ENCODE data around the gene GIT1.

GIT1 gene

DNA sequence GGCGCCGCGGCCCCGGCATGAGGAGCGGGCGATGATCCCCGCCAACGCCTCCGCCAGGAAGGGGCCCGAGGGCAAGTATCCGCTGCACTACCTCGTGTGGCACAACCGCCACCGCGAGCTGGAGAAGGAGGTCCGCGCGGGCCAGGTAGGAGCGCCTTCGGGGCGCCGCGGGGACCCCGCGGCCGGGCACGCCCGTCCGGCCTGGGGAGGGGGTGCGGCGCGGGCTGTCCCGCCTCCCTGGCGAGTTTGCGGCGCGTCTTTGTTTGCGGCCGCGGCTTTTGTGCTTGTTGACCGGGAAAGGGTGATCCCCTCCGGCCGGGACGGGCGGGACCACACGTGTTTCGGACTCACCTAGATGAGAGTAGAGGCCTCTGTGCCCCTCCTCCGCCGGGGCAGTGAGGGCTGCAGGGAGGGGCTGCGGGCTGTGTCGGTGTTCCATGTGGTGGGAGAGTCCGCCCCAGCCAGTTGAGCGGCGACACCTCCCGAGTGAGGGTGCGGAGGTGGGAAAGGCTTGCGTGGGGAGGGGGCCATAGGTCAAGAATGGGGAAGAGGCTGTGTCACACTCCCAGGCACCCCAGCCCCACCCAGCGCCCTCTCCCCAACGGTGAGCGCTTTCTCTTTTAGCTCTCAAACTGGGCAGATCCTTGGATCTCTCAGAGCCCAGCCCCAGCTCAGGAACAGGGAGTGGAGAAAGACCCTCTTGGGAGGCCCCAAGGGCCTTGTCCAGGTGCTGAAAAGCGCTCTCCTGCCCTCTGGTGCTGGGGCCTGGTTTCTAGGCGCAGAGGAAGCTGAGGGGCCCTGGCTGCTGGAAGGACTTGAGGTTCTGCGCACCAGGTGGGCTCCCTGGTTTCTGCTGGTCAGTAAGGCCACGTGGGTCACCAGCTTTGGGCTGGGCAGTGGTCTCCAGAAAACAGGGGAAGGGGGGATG, 4.4 kb upstream of the GIT1 start:
- peak overlapping the region; percentile 57 to 61 for H3K4me3 ChIP-seq (replicated peaks in 1 of 2; ENCODE audit: low read depth in 2 of 2, low read length in 2 of 2)
- no peak for DNase-seq (ENCODE audit: low read depth in 2 of 2)
- TF ChIP-seq, protein P1, sequence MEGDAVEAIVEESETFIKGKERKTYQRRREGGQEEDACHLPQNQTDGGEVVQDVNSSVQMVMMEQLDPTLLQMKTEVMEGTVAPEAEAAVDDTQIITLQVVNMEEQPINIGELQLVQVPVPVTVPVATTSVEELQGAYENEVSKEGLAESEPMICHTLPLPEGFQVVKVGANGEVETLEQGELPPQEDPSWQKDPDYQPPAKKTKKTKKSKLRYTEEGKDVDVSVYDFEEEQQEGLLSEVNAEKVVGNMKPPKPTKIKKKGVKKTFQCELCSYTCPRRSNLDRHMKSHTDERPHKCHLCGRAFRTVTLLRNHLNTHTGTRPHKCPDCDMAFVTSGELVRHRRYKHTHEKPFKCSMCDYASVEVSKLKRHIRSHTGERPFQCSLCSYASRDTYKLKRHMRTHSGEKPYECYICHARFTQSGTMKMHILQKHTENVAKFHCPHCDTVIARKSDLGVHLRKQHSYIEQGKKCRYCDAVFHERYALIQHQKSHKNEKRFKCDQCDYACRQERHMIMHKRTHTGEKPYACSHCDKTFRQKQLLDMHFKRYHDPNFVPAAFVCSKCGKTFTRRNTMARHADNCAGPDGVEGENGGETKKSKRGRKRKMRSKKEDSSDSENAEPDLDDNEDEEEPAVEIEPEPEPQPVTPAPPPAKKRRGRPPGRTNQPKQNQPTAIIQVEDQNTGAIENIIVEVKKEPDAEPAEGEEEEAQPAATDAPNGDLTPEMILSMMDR (IDR thresholded peaks at IDR 0.05; ENCODE audit: low read depth, low read length), result no peak

DNA sequence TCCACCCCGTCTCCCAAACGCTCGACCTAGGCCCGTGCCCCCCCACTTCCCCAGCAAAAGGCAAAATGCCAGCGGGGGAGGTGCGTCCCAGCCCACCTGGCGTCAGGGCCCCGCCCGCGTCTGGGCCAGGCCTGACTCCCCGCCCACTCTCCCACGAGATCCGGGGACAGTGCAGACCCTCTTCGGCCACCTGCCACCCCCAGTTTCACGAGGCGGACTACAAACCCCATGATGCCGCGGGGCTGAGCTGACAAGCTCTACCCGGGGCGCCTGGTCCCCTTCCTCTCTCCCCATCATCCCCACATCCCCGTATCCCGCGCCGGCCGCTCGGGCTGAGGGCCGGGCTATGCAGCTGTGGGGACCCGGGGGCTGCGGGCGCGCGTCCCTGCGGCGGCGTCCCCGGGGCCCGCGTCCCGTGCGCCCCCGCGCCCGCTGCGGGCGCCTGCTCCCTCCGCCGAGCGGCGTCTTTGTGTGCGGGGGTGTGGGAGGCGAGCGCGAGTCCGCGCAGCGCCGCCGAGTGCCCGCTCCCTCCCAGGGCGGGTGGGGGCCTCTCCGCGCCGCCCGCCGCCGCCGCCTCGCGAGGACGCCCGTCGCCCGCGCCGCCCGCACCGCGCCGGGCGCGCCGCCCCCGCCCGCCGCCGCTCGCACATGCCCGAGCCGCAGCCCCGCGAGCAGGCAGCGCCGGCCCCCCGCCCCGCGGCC, 3.6 kb upstream of the GIT1 start, which contains the start of gene ANKRD13B:
ANKRD13B (plus strand) TSS at position 283 of the 702 bp plus-strand sequence. CDS start 490 bp downstream, outside the sequence.
- TF ChIP-seq, protein P1 (IDR thresholded peaks at IDR 0.05; ENCODE audit: low read depth, low read length), result no peak
- no peak for DNase-seq (ENCODE audit: low read depth in 2 of 2)
- peak within 1 kb of the TSS; percentile 61 to 69 for H3K4me3 ChIP-seq (replicated peaks in 1 of 2; ENCODE audit: low read depth in 2 of 2, low read length in 2 of 2)

DNA sequence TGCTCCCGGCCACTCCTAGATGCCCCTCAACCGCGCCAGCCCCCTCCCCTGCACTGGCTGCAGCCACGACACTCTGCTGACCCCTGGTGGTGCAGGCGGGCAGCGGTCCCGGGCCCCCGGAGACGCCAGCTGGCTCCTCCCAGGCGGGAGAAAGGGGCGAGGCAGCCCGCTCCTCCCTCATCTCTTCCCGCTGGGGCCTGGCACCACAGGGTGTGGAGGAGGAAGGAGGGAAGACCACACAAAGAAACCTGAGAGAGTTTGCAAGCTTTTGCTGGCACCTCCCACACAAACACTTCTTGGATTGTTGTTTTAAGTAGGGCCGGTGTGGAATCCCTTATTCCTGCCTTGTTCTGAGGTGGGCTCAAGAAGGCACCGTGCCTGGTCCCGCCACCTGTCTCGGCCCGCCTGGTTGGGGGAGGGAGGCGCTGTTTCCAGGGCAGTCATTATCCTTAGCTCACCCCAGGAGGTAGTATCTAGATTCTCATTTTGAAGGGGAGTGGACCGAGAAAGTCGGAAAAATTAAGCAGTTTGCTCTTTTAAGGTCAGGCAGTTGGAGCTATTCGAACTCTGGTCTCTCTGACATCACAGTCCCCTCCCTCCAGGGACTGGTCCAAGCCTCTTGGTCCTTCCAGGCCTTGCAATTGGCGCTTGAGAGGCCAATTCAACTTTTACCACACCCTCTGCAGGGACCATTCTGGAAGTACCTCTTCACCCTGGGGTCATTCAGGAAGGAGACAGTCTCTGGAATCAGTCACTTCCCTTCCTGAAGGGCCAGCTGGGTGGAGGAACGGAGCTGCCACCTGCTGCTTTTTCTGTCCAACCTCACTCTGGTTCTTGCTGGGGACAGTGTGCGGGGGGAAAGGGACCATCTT, 2.5 kb upstream of the GIT1 start:
- DNase-seq (ENCODE audit: low read depth in 2 of 2), result peak; percentile 66 to 83
- peak overlapping the region in 1 of 2 donors; percentile 18 for H3K4me3 ChIP-seq (replicated peaks in 1 of 2; ENCODE audit: low read depth in 2 of 2, low read length in 2 of 2)
- TF ChIP-seq, protein P1 (IDR thresholded peaks at IDR 0.05; ENCODE audit: low read depth, low read length), result peak; percentile 95

DNA sequence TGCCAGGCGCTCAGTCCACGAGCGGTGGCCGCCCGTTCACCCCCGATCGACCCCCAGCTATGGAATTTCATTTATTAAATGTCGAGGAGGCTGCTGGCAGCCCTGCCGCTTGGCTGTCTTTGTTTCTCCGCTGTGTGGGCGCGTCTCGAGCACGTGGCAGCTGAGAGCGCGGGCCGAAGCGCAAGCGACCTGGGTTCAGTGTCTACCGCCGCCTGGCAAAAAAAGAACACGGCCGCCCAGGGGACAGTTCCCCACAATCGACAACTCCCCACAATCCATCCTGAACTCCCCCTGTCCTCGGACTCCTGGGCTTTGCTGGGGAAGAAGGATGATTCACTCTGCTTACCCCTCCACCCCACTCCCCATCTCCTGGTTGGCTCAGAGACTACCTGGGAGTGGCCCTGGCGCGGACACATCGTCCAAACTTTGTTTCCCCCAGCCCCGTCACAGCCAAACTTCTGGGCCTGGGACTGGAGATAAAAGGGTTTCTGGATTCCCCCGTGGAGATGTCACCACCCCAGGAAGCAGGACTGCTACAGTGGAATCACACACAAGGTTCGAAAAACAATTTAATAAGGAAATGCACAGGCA, 1.8 kb upstream of the GIT1 start:
- TF ChIP-seq, protein P1 (IDR thresholded peaks at IDR 0.05; ENCODE audit: low read depth, low read length), result no peak
- peak overlapping the region; percentile 18 to 21 for H3K4me3 ChIP-seq (replicated peaks in 1 of 2; ENCODE audit: low read depth in 2 of 2, low read length in 2 of 2)
- DNase-seq (ENCODE audit: low read depth in 2 of 2), result peak; percentile 52 to 61

DNA sequence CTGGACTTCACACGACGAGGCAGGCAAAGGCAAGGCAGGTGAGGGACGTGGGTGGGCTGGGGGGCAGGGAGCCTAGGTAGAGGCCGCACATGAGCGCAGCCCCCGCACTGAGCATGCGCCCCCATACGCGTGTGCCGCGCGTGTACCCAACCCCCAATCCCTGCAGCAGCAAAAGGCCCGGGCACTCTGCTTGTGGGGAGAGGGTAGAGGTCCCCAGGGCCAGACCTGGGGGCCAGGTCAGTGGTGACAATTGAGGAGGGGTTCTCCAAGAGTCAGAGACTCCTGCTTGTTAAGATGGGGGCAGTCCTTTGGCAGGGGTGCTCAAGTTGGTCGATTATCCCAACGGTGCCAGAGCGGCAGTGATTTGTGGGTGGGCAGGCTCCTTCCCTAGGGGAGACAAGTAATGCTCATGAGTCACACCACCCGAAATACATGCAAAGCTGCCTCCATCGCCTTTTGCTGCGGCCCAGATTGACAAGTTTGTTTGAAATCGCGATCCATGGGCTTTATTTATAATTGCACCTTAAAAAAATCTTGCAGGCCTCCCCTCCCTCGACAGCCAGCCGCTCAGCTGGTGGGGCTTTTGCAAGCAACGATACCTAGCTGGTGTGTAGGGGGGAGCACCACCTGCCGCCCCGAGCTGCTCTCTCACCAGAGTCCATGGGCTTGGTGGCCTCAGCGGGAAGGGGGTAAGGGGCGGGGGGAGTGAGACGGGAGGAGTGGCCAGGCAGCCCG, 1.1 kb upstream of the GIT1 start:
- DNase-seq (ENCODE audit: low read depth in 2 of 2), result peak; percentile 46 to 69
- TF ChIP-seq, protein P1 (IDR thresholded peaks at IDR 0.05; ENCODE audit: low read depth, low read length), result no peak
- H3K4me3 ChIP-seq (replicated peaks in 1 of 2; ENCODE audit: low read depth in 2 of 2, low read length in 2 of 2), result peak overlapping the region in 1 of 2 donors; percentile 55

Data from cardiac fibroblast (primary cell).